Colon (tissue), 2 donors: ENCODE results near the gene BRD3.

Source experiments
- FAIRE-seq: peaks from 2 replicates; lab custom pipeline; 2012; peaks lifted over from hg19 to GRCh38; lab: Jason Lieb, UNC
- donor health status: control.
- donor health status: control.

BRD3 gene

GRCh38 chr9:134054891-134055811, 12.7 kb downstream of the BRD3 start:
- no peak for FAIRE-seq

DNA sequence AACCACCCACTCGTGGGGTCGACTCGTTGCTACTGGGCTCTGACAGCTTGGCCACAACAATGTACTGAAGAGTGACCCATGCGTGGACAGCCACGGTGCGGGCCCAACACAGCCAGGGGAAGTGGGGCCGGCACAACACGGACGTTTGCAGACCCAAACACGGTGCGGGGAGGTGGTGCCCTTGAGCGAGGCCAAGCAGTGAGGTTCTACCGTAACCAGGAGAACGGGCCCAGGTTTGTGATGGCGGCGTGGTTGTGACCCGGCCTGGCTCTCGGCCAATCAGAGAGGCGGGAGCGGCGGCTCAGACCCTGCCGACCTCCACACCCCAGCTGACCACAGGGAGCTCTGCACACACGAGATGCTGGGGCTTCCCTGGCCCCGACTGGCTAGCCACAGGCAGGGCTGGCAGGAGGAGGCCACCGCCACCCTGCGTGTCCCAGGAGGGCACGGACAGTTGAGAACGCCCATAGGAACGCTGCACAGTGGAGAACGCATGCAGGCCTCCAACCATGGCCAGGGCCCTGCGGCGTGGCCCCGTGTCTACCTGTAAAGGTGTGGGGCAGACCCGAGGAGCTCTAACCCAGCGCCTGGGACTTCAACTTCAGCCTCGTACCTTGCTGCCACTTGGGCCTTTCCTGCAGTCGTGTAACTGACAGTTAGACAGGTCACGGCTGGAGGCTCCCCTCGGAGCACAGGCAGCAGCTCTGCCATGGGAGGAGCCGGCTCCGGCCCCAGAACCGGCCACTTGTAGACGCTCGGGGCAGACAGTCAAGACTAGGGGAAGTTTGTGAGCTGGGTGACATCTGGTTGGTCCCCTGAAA, 13.7 kb downstream of the BRD3 start:
- no peak for FAIRE-seq

DNA sequence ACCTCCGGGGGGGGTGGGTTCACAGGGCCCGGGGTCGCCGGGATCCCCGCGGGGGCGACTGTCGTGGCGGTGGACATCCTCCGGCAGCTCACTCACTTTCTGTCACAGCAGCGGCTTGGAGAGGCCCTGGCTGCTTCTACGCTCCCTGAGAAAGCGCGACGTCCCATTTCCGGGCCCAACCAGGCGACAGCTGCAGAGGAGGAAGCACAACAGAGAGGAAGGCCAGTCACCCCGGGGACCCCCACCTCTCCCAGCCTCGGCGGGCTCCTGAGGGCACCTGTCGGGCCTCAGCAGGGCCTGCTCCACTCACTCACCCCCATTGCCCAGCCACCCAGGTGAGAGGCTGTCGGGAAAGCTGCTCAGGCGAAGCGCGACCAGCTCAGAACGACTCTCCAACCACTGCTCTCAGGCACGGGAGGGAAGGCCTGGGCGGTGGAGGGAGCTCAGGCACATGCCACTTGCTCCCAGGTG, 14.4 kb downstream of the BRD3 start:
- no peak for FAIRE-seq

DNA sequence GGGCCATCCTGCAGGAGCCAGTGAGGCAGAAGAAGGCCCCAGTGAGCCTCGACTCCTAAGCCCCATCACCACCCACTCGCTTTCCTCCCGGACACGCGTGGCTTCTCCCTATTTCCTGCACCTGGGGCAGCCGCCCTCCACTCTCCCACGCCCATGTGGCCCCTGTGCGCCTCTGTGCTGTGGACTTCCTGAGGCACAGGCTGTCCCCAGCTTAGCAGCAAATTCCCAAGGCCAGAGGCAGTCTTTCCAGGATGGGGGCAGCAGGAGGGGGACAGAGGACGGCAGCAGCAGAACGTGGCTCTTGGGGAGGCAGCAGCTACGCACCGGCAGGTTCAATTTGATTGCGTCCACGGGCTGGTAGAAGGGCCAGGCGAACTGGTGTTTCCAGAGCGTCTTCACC, 14.9 kb downstream of the BRD3 start:
- FAIRE-seq = no peak

GRCh38 chr9:134052491-134052890, 15.3 kb downstream of the BRD3 start:
- FAIRE-seq = no peak

GRCh38 chr9:134051319-134051718, 16.5 kb downstream of the BRD3 start:
- FAIRE-seq = no peak

DNA sequence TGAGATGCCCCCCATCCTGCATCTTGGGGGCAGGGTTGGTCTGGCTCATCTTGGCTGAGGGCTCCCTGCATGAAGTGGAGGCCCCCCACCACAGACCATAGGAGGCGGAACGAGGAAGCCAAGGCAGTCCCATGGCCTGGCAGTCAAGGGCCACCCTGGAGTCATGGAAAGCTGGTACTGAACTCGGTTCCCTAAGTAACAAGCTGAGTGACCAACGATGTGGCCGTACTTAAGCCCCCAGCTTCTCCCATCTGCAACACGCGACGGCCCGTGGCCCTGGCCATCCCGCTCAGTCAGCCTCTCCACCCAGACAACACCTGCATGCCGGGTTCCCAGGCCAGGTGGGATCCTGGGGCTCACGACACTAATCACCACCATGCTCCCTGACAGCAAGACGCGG, 17.1 kb downstream of the BRD3 start:
- FAIRE-seq = no peak

DNA sequence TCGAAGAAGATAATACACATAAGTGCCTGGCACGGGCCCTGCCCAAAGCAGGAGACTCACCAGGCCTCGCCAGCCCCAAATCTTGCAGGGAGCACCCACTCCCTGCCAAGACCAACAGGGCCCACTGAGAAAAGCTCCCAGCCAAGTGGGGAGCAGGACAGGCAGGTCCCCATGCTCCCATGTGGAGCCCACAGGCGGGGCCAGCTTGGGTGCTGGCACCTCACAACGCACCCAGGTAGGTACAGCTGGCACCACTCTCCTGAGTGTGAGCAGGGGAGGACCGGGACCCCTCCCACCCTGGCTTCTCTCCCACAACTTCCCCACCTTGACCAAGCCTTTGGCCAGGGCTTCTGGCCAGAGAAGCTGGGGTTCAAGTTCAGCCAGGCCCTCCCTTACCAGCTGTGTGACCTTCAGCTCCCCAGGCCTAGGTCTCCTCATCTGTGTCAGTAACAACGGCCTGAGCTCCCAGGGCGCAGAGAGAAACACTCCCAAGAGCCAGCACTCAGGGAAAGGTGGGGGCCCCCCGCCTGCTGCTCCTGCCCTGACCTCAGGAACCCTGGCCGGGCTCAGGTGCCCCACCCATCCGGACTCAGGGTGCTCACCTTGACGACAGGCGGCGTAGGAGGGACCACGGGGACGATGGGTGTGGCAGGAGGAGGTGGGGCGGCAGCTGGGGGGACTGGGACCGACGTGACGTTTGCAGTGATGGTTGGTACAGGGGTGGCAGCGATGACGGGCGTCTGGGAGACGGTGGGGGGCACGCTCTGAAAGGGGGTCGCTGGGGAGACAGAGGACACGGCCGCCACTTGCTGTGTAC, 17.8 kb downstream of the BRD3 start:
- FAIRE-seq = no peak

DNA sequence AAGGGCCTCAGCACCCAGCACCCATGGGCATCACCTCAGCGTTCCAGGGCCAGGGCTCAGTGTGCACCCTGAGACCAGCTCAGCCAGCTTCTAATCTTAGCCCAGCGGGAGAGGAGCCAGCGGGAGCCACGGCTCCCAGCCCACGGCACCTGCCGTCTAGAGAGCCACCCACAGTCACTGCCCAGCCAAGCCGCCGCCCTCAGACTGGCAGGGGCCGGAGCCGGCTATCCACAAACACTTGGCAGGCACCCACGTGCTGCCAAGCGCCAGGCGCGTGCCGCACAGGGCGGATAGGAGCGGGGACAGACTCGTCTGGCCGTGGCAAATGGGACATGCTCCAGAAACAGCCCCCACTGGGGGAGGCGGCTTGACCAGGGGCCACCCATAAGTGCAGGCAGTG, 18.6 kb downstream of the BRD3 start:
- no peak for FAIRE-seq

GRCh38 chr9:134048582-134048968, 19.3 kb downstream of the BRD3 start:
- FAIRE-seq = no peak

DNA sequence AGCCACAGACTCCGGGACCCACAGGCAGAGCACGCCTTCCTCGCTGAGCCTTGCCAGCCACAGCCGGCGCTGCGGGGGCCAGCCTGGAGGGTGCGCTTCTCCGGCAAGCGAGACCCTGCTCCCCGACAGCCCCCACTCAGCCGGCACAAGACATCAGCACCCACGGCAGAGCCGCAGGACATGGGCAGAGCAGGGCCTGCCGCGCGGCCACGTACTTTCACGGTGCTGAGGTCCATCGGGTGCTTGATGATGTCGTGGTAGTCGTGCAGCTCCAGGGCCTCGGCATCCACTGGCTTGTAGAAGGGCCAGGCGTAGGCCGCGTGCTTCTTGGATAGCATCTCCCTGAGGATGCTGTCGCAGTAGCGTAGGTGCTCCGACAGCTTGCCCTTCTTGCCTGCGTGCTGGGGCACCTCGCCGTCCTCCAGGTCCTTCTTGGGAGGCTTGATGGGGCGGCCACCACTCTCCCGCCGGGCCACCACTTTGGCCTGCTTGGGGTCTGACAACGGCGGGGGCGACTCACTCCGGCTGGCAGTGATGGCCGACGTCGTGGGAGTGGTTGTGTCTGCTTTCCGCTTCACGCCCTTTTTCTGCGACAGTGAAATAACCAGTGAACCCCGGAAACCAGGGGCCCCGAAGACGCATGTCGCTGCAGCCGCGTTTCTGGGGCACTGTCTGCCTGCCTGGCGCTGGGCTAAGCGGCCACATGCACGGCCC, 19.8 kb downstream of the BRD3 start:
- no peak for FAIRE-seq

GRCh38 chr9:134046894-134047681, 20.7 kb downstream of the BRD3 start:
- no peak for FAIRE-seq

DNA sequence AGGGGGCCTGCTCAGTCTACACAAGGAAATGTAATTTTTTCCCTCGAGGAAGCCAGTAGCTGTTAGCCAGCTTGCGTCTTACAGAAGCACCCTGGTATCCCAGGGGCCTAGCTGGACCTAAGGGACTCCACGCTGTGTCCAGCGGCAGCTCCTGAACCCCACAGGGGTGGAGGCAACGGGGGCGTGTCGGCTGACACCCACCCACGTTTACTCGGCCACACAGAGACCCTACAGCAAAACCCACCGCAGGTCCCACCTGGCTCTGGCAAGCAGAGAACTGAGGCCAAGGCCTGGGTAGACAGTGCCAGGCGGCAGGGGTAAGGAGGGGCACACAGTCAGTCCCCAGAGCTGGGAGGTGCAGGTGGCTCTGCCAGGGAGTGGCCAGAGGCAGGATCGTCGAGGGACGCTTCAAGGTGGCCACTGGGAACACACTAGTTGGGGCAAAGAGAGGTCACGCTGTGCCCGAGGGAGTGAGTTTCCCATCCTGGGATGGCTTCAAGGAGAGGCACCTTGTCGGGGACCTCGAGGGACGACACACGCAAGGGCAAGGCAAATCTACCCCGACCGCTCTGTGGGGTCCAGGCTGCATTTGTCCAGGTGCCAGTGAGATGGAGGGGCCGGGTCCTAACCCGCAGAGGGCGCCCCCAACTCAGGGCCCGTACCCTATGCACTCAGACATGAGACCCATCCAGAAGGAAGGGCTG, 21.8 kb downstream of the BRD3 start:
- FAIRE-seq = no peak

GRCh38 chr9:134044944-134045343, 22.9 kb downstream of the BRD3 start:
- no peak for FAIRE-seq

- no peak for FAIRE-seq
These were observed 24.3 kb downstream of the BRD3 start for GRCh38 chr9:134043531-134043988.

- FAIRE-seq = no peak
These were observed 26.2 kb downstream of the BRD3 start for GRCh38 chr9:134041649-134041962.

GRCh38 chr9:134040781-134041648, 26.8 kb downstream of the BRD3 start:
- no peak for FAIRE-seq

- no peak for FAIRE-seq
These were observed 27.7 kb downstream of the BRD3 start for GRCh38 chr9:134040176-134040565.
